Muscle of back (tissue), 10 donors: Measurements from ENCODE around the gene A3GALT2. TPM values are rescaled to one million over a fixed set of nuclear protein-coding genes. Genes with fewer than 3 reads are reported as not detected.

Experiments
- polyA plus RNA-seq, 10 donors: library from polyadenylated mRNA; unstranded; fragments of 120-200 nt; gene quantifications; one replicate each; pipeline ENCODE4 v1.2.1, GENCODE V29; 2013; ENCODE audit not compliant: insufficient read length in 10 of 10

Gene A3GALT2
- polyA plus RNA-seq, 10 donors, result 0.12 to 0.27 TPM; not detected in 8

Other genes with a start within 250 kb of the A3GALT2 start
- gene AZIN2, start 239.9 kb downstream of the A3GALT2 start, polyA plus RNA-seq, result 1 to 10 TPM; 3.7 to 7.2 (median 5.0) TPM
- 1 to 10 TPM; 5.0 to 7.6 (median 5.9) TPM for gene TRIM62, start 139.1 kb downstream of the A3GALT2 start, polyA plus RNA-seq
- 10 to 100 TPM; 27.6 to 40.1 (median 31.9) TPM for gene ZNF362, start 64.6 kb downstream of the A3GALT2 start, polyA plus RNA-seq
- gene PHC2, start 110.0 kb upstream of the A3GALT2 start, polyA plus RNA-seq, result 10 to 100 TPM; 63.4 to 73.7 (median 67.6) TPM
- 1 to 10 TPM; 2.2 to 3.1 (median 3.0) TPM for gene ZSCAN20, start 151.5 kb upstream of the A3GALT2 start, polyA plus RNA-seq